ENCODE data around the gene GALNTL6. TPM values are rescaled to one million over a fixed set of nuclear protein-coding genes. Genes with fewer than 3 reads are reported as not detected.

The GALNTL6 gene
- total RNA-seq, 1 donor from 2014 or later, result 0.61 TPM

- Histone ChIP-seq H3K4me2 (ENCODE audit: low read length) (no peak overlapping the region), H3K27ac (ENCODE audit: low read depth, low read length) (no peak overlapping the region), H3K36me3 (ENCODE audit: insufficient read depth, low read length) (no peaks in the 10 kb centered on the region), H3K4me1 (ENCODE audit: insufficient read depth, low read length) (peaks cover 10% of the 10 kb centered on the region), H3K9me3 (ENCODE audit: insufficient read depth, low read depth, low read length) (no peaks in the 10 kb centered on the region), H3K9ac (ENCODE audit: low read length) (no peak overlapping the region), H4K20me1 (ENCODE audit: insufficient read depth, low read length) (no peaks in the 10 kb centered on the region), H2AFZ (ENCODE audit: low read depth, low read length) (no peak overlapping the region), H3K4me3 (ENCODE audit: insufficient read depth, low read depth, low read length) (no peak overlapping the region), H3K27me3 (ENCODE audit: insufficient read depth, low read length) (peaks cover 4% of the 10 kb centered on the region), H3K79me2 (ENCODE audit: insufficient read depth, low read length) (no peaks in the 10 kb centered on the region)
- no peak for FAIRE-seq
- H3K36me3 Mint-ChIP-seq (ENCODE audit: low read depth, unreplicated experiment), result no peaks in the 10 kb centered on the region
- no peaks in the 10 kb centered on the region for H3K9me3 Mint-ChIP-seq (ENCODE audit: unreplicated experiment)
- no peak for TF ChIP-seq CTCF (IDR thresholded peaks at IDR 0.05; ENCODE audit: insufficient read depth, low read depth, low read length)
- TF ChIP-seq EZH2 (IDR thresholded peaks at IDR 0.05; ENCODE audit: insufficient read depth, low read length), result no peak
- no peak for DNase-seq (ENCODE audit: low read depth)
- H3K4me1 Mint-ChIP-seq (ENCODE audit: low read depth, unreplicated experiment), result no peaks in the 10 kb centered on the region
- no peak overlapping the region for H3K4me3 Mint-ChIP-seq (ENCODE audit: unreplicated experiment)
- no peak overlapping the region for H3K27ac Mint-ChIP-seq (ENCODE audit: unreplicated experiment)
- peaks cover 24% of the 10 kb centered on the region for H3K27me3 Mint-ChIP-seq (ENCODE audit: low read depth, unreplicated experiment)
These were observed 3.8 kb downstream of the GALNTL6 start for GRCh38 chr4:171817026-171817425.

- no peak overlapping the region for H2AFZ ChIP-seq (ENCODE audit: low read depth, low read length)
- TF ChIP-seq CTCF (IDR thresholded peaks at IDR 0.05; ENCODE audit: insufficient read depth, low read depth, low read length), result no peak
- TF ChIP-seq EZH2 (IDR thresholded peaks at IDR 0.05; ENCODE audit: insufficient read depth, low read length), result no peak
- no peaks in the 10 kb centered on the region for H3K4me1 ChIP-seq (ENCODE audit: insufficient read depth, low read length)
- no peak overlapping the region for H3K27ac ChIP-seq (ENCODE audit: low read depth, low read length)
- H3K4me1 Mint-ChIP-seq (ENCODE audit: low read depth, unreplicated experiment), result no peaks in the 10 kb centered on the region
- H3K79me2 ChIP-seq (ENCODE audit: insufficient read depth, low read length), result no peaks in the 10 kb centered on the region
- H3K27me3 ChIP-seq (ENCODE audit: insufficient read depth, low read length), result no peaks in the 10 kb centered on the region
- H3K27me3 Mint-ChIP-seq (ENCODE audit: low read depth, unreplicated experiment), result no peaks in the 10 kb centered on the region
- no peak overlapping the region for H3K9ac ChIP-seq (ENCODE audit: low read length)
- H3K36me3 ChIP-seq (ENCODE audit: insufficient read depth, low read length), result no peaks in the 10 kb centered on the region
- FAIRE-seq (no peak), DNase-seq (ENCODE audit: low read depth) (no peak)
- H3K9me3 ChIP-seq (ENCODE audit: insufficient read depth, low read depth, low read length), result no peaks in the 10 kb centered on the region
- H4K20me1 ChIP-seq (ENCODE audit: insufficient read depth, low read length), result no peaks in the 10 kb centered on the region
- no peak overlapping the region for H3K27ac Mint-ChIP-seq (ENCODE audit: unreplicated experiment)
- no peaks in the 10 kb centered on the region for H3K36me3 Mint-ChIP-seq (ENCODE audit: low read depth, unreplicated experiment)
- no peak overlapping the region for H3K4me3 ChIP-seq (ENCODE audit: insufficient read depth, low read depth, low read length)
- no peak overlapping the region for H3K4me3 Mint-ChIP-seq (ENCODE audit: unreplicated experiment)
- H3K4me2 ChIP-seq (ENCODE audit: low read length), result no peak overlapping the region
- no peaks in the 10 kb centered on the region for H3K9me3 Mint-ChIP-seq (ENCODE audit: unreplicated experiment)
These were observed 21.4 kb downstream of the GALNTL6 start for GRCh38 chr4:171834640-171835039.

- TF ChIP-seq CTCF (IDR thresholded peaks at IDR 0.05; ENCODE audit: insufficient read depth, low read depth, low read length) (no peak), EZH2 (IDR thresholded peaks at IDR 0.05; ENCODE audit: insufficient read depth, low read length) (no peak)
- no peaks in the 10 kb centered on the region for H3K36me3 ChIP-seq (ENCODE audit: insufficient read depth, low read length)
- no peaks in the 10 kb centered on the region for H3K27me3 Mint-ChIP-seq (ENCODE audit: low read depth, unreplicated experiment)
- H3K27ac Mint-ChIP-seq (ENCODE audit: unreplicated experiment), result no peak overlapping the region
- H3K27me3 ChIP-seq (ENCODE audit: insufficient read depth, low read length), result no peaks in the 10 kb centered on the region
- H3K79me2 ChIP-seq (ENCODE audit: insufficient read depth, low read length), result no peaks in the 10 kb centered on the region
- no peak for FAIRE-seq
- no peaks in the 10 kb centered on the region for H3K4me1 ChIP-seq (ENCODE audit: insufficient read depth, low read length)
- no peaks in the 10 kb centered on the region for H3K36me3 Mint-ChIP-seq (ENCODE audit: low read depth, unreplicated experiment)
- H3K4me3 ChIP-seq (ENCODE audit: insufficient read depth, low read depth, low read length), result no peak overlapping the region
- H3K27ac ChIP-seq (ENCODE audit: low read depth, low read length), result no peak overlapping the region
- no peak for DNase-seq (ENCODE audit: low read depth)
- no peak overlapping the region for H3K4me2 ChIP-seq (ENCODE audit: low read length)
- no peak overlapping the region for H2AFZ ChIP-seq (ENCODE audit: low read depth, low read length)
- no peaks in the 10 kb centered on the region for H4K20me1 ChIP-seq (ENCODE audit: insufficient read depth, low read length)
- no peaks in the 10 kb centered on the region for H3K9me3 Mint-ChIP-seq (ENCODE audit: unreplicated experiment)
- H3K9ac ChIP-seq (ENCODE audit: low read length), result no peak overlapping the region
- H3K4me1 Mint-ChIP-seq (ENCODE audit: low read depth, unreplicated experiment), result no peaks in the 10 kb centered on the region
- no peaks in the 10 kb centered on the region for H3K9me3 ChIP-seq (ENCODE audit: insufficient read depth, low read depth, low read length)
- no peak overlapping the region for H3K4me3 Mint-ChIP-seq (ENCODE audit: unreplicated experiment)
These were observed 30.3 kb downstream of the GALNTL6 start for GRCh38 chr4:171843456-171843855.
